GM21737 (cell line): ENCODE measurements around the gene VWA1.
A peak's percentile ranks its signal among the peaks of the same experiment; 100 is the strongest.
"Not testable (repeated sequence)": the region's sequence is repeated elsewhere in the genome, so short reads cannot be mapped to it uniquely, and the experiment has no call there.

ENCODE experiments used
- ATAC-seq: cut with Tn5 transposase; IDR thresholded peaks from one replicate; pipeline ENCODE4 v1.9.1; 2021; ENCODE audit warnings: mild to moderate bottlenecking, moderate library complexity; ENCODE audit not compliant: unreplicated experiment

VWA1 gene

GRCh38 chr1:1434824-1435105, 725 bp upstream of the VWA1 start:
- ATAC-seq: no peak

DNA sequence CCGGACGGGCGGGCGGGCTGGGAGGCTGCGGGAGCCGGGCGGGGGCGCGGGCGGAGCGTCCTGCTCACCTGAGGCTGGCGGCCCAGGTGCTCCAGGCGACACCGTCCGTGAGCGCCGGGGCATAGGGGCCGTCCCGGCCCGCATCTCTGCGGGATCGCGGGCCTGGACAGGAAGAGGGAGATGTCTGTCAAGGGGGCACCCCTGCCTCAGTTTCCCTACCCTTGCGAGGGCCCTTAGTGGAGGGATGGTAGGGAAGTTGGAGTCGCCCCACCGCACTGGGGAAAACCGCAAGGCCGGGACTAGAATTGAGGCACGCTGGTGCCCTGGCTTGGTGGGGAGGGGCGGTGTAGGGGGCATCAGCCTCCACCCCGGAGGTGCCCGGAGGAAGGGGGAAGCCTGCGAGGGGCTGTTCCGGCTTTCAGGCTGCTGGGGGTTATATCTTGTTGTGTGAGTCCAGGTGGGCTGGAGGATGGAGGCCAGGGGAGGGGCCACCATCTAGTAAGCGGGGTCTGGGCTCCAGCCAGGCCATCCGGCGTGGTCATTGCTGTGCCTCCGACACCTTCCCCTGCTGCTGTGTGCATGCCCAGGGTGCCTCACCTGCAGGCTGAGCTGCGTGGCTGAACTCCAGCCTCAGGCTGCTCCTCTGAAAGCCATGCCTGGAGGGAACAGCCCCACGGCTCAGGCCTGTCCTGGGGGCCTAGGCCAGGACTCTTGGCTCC, 580 bp downstream of the VWA1 start:
- no peak for ATAC-seq

GRCh38 chr1:1436630-1437032, 1.1 kb downstream of the VWA1 start:
- ATAC-seq: no peak

DNA sequence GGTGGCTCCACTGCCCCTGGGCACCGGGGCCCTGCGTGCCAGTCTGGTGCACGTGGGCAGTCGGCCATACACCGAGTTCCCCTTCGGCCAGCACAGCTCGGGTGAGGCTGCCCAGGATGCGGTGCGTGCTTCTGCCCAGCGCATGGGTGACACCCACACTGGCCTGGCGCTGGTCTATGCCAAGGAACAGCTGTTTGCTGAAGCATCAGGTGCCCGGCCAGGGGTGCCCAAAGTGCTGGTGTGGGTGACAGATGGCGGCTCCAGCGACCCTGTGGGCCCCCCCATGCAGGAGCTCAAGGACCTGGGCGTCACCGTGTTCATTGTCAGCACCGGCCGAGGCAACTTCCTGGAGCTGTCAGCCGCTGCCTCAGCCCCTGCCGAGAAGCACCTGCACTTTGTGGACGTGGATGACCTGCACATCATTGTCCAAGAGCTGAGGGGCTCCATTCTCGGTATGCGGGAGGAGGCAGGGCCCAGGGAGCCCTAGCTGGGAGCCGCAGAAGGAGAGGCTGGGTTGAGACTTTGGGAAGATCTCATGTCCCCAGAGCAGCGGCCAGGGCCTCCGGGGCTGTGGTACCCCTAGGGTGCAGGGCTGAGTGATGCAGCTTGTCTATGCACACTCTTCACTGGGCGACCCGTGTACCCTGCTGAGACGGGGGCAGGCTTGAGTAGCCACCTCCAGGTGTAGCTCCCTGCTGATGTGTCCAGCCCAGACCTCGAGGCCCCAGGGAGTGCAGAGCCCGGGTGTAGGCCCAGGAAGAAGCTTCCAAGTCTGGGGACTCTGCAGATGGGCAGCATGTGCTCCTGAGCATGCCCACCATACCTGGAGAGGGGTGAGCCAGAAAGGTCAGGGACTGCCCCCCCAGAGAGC, 1.8 kb downstream of the VWA1 start:
- ATAC-seq: no peak

- peak; percentile 46 for ATAC-seq
These were observed 2.5 kb downstream of the VWA1 start for GRCh38 chr1:1437904-1438376.

DNA sequence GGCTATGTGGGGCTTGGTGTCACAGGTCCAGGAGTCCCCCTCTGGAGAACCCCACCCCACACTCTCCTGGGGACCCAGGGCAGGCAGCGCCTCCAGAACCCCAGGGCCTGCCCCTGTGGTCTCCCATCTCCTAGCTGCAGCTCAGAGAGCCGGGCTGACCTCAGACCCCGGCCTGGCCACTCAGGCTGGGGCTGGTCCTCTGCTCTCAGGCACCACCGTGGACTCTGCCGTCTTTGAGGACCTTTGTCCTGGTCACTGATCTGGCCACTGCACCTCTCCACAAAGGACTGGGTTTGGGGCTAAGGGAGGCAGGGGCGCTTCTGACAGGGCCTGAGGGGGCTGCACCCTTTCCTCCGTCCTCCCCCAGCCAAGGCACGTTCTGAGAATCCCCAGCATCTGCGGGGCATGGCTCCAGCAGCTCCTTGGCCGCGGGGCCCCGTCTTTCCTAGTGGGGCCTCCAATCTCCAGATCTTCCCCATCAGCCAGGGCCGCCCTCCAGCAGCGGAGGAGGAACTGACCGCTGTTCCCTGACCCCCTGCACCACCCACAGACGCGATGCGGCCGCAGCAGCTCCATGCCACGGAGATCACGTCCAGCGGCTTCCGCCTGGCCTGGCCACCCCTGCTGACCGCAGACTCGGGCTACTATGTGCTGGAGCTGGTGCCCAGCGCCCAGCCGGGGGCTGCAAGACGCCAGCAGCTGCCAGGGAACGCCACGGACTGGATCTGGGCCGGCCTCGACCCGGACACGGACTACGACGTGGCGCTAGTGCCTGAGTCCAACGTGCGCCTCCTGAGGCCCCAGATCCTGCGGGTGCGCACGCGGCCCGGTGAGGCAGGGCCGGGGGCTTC, 3.3 kb downstream of the VWA1 start:
- ATAC-seq: no peak

GRCh38 chr1:1439546-1440261, 4.2 kb downstream of the VWA1 start:
- ATAC-seq: no peak

DNA sequence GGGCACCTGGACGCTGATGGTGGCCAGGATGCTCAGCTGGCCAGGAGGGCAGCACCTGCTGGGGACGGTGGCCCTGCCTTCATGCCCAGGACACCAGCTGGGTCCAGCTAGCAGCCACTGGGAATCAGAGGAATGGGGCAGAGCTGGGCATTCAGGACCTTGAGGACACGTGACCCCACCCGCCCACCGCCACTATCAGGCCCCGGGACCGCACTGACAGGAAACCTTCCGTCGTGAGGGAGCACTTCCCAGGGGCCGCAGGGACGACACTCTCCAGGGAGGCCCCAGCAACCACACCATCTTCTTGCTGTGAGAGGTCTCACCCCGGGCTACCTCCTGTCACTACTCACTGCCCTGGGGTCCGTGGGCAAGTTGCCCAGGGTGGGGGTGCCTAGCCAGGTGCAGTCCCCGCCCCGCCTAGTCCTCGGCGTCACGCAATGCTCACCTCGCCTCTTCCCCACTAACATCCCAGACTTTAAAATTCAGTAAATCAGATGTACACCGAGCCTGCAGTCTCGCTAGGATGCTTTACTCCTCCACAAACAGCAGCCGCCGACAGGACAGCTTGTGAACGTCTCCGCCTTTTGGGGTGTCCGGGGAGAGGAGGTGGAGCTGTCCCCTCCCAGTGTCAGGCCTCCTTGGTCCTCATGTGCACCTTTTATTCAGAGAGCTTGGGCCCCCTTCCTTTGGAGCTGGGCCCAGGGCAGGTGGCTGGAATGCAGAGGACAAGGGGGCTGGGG, 4.9 kb downstream of the VWA1 start:
- ATAC-seq: no peak

- no peak for ATAC-seq
These were observed 5.8 kb downstream of the VWA1 start for GRCh38 chr1:1441002-1441888.

- no peak for ATAC-seq
These were observed 6.7 kb downstream of the VWA1 start for GRCh38 chr1:1442069-1442770.

GRCh38 chr1:1446631-1447030, 11.1 kb downstream of the VWA1 start:
- not testable (repeated sequence) for ATAC-seq

DNA sequence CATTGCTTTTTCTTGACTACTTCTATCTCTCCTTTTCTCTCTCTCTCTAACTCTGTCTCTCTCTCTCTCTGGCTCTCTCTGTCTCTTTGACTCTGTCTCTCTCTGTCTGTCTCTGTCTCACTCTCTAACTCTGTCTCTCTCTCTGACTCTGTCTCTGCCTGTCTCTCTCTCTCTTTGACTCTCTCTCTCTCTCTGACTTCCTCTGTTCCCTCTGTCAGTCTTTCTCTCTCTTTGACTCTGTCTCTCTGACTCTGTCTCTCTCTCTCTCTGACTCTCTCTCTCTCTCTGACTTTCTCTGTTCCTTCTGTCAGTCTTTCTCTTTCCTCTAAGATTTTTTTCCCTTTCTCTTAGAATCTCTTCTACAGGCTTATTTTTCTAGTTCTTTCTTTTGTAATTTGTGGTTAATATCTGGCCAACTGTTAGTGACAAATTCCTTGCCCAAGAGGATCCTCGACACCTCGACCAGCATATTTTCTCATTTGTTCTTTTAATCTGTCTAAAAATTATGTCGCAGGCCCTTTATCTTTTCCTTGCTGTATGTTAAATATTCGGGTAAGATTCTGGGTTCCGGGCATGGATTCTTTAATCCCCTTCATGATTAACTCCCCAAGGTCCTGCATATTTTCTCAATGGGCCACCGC, 13.7 kb downstream of the VWA1 start, which contains the start of gene ATAD3C:
ATAD3C (plus strand) TSS at position 591 of the 641 bp plus-strand sequence. CDS start 995 bp downstream, outside the sequence.
- ATAC-seq: no peak

DNA sequence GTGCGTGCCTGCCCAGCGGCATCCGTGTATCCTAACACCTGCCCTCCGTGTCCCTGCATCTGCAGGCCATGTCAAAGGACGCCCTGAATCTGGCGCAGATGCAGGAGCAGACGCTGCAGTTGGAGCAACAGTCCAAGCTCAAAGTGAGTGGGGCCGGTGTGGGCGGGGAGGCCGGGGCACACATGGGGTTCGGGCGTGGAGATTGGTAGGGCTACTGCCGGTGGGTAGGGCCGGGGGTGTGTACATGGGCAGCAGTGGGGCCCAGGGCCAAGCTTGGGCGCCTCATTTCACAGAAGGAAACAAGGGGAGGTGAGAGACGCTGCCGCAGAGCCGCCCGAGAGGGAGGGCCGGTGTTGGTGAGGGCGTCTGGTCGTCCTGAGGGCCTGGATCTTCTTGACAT, 15.1 kb downstream of the VWA1 start:
- not testable (repeated sequence) for ATAC-seq

- no peak for ATAC-seq
These were observed 16.3 kb downstream of the VWA1 start for GRCh38 chr1:1451696-1452364.

- ATAC-seq: not testable (repeated sequence)
These were observed 16.9 kb downstream of the VWA1 start for GRCh38 chr1:1452365-1452739.

DNA sequence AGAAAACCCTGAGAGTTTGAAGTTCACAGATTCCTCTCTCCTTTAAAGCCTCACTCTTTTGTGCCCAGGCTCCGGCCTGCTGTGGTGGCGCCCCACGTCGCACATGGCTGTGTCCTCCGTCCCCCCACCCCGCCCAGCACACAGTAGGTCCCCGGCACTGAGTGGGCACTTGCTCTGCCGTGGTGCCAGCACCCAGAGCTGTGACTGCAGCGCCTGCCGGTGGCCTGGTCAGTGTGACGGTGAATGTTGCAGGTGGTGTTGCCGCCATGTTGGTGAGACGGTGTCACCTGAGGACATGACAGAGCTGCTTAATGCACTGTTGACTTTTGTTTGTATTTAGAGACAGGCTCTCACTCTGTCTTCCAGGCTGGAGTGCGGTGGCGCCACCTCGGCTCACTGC, 17.4 kb downstream of the VWA1 start:
- ATAC-seq: no peak
